ENCODE measurements around the gene MFAP4.
A peak's percentile ranks its signal among the peaks of the same experiment; 100 is the strongest.

DNA sequence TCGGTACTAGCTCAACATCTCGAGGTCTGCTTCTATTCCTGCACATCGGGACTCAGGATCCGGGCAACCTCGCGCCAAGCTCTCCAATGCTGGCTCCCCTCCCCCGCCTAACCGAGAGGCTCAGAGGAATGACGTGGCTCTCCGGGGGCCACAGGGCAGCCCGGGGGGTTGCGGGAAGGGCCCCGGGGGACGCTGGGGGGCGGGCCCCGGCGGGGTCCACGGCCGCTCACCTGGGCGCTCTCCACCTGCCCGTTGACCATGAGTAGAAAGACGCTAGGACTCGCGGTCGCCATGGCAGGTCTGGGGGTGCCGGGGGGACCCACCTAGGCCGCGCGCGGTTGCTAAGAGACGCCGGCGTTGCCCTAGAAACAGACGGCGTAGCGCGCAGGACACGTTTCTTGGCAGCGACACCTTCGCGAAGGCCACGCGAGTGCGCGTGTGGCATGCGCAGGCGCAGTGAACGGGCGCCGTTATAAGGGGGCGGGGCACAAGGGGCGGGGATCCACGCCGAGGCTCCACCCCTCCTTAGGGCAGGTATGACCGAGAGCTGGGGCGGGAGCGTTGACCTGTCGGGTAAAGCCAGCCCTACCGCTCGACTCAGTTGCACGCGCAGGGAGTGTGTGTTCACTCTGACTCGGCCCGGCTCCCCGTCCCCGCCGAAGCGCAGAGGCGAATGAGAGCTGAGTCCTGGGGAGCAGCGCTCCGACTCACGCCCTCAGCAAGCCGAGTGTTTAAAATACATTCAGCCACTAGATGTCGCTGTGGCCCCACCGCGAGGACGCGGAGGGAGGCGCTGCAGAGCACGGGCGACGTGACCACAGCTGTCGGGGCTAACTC lies 24.5 kb downstream of the MFAP4 start, which contains the start of gene B9D1:
- TF ChIP-seq, protein P1, sequence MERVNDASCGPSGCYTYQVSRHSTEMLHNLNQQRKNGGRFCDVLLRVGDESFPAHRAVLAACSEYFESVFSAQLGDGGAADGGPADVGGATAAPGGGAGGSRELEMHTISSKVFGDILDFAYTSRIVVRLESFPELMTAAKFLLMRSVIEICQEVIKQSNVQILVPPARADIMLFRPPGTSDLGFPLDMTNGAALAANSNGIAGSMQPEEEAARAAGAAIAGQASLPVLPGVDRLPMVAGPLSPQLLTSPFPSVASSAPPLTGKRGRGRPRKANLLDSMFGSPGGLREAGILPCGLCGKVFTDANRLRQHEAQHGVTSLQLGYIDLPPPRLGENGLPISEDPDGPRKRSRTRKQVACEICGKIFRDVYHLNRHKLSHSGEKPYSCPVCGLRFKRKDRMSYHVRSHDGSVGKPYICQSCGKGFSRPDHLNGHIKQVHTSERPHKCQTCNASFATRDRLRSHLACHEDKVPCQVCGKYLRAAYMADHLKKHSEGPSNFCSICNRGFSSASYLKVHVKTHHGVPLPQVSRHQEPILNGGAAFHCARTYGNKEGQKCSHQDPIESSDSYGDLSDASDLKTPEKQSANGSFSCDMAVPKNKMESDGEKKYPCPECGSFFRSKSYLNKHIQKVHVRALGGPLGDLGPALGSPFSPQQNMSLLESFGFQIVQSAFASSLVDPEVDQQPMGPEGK (tag by site-specific recombination; IDR thresholded peaks at IDR 0.05), result peak; percentile 99
- TF ChIP-seq, protein P2, sequence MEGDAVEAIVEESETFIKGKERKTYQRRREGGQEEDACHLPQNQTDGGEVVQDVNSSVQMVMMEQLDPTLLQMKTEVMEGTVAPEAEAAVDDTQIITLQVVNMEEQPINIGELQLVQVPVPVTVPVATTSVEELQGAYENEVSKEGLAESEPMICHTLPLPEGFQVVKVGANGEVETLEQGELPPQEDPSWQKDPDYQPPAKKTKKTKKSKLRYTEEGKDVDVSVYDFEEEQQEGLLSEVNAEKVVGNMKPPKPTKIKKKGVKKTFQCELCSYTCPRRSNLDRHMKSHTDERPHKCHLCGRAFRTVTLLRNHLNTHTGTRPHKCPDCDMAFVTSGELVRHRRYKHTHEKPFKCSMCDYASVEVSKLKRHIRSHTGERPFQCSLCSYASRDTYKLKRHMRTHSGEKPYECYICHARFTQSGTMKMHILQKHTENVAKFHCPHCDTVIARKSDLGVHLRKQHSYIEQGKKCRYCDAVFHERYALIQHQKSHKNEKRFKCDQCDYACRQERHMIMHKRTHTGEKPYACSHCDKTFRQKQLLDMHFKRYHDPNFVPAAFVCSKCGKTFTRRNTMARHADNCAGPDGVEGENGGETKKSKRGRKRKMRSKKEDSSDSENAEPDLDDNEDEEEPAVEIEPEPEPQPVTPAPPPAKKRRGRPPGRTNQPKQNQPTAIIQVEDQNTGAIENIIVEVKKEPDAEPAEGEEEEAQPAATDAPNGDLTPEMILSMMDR (tag by site-specific recombination; IDR thresholded peaks at IDR 0.05), result peak; percentile 100
- TF ChIP-seq ZNF133 (tag by site-specific recombination; IDR thresholded peaks at IDR 0.05) (0 out of 2 replicates have a peak, but pooled peaks have one; percentile 1), ZNF202 (tag by site-specific recombination; IDR thresholded peaks at IDR 0.05; ENCODE audit: borderline replicate concordance) (no peak), KLF1 (tag by site-specific recombination; IDR thresholded peaks at IDR 0.05) (peak; percentile 53)
- TF ChIP-seq, protein P3, sequence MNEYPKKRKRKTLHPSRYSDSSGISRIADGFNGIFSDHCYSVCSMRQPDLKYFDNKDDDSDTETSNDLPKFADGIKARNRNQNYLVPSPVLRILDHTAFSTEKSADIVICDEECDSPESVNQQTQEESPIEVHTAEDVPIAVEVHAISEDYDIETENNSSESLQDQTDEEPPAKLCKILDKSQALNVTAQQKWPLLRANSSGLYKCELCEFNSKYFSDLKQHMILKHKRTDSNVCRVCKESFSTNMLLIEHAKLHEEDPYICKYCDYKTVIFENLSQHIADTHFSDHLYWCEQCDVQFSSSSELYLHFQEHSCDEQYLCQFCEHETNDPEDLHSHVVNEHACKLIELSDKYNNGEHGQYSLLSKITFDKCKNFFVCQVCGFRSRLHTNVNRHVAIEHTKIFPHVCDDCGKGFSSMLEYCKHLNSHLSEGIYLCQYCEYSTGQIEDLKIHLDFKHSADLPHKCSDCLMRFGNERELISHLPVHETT (tag by site-specific recombination; IDR thresholded peaks at IDR 0.05), result peak; percentile 53
- TF ChIP-seq, protein P4, sequence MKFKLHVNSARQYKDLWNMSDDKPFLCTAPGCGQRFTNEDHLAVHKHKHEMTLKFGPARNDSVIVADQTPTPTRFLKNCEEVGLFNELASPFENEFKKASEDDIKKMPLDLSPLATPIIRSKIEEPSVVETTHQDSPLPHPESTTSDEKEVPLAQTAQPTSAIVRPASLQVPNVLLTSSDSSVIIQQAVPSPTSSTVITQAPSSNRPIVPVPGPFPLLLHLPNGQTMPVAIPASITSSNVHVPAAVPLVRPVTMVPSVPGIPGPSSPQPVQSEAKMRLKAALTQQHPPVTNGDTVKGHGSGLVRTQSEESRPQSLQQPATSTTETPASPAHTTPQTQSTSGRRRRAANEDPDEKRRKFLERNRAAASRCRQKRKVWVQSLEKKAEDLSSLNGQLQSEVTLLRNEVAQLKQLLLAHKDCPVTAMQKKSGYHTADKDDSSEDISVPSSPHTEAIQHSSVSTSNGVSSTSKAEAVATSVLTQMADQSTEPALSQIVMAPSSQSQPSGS (tag by site-specific recombination; IDR thresholded peaks at IDR 0.05; ENCODE audit: low read depth), result peak; percentile 49; the same call in 1 of the 2 replicates
- TF ChIP-seq, protein P5, sequence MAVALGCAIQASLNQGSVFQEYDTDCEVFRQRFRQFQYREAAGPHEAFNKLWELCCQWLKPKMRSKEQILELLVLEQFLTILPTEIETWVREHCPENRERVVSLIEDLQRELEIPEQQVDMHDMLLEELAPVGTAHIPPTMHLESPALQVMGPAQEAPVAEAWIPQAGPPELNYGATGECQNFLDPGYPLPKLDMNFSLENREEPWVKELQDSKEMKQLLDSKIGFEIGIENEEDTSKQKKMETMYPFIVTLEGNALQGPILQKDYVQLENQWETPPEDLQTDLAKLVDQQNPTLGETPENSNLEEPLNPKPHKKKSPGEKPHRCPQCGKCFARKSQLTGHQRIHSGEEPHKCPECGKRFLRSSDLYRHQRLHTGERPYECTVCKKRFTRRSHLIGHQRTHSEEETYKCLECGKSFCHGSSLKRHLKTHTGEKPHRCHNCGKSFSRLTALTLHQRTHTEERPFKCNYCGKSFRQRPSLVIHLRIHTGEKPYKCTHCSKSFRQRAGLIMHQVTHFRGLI (tag by site-specific recombination; IDR thresholded peaks at IDR 0.05), result no peak
